Right atrium auricular region (tissue), 2 donors: ENCODE results near the gene ABCA6. TPM values are rescaled to one million over a fixed set of nuclear protein-coding genes. Genes with fewer than 3 reads are reported as not detected.

Source experiments
- DNase-seq: peaks from one replicate; pipeline ENCODE4 v3.0.0-alpha.2; 2019; ENCODE audit warnings: low spot score
- H3K27ac ChIP-seq, 2 donors: fragments of 200-600 bp; sonication (generic); 1 replicate in 1 of 2; 2 replicates in 1 of 2; pipeline ENCODE4 v1.5.1; 2016 to 2019
- H3K27me3 ChIP-seq, 2 donors: fragments of 200-600 bp; sonication (generic); one replicate each; pipeline versions ENCODE4 v1.5.1 to v1.6.0; 2017 to 2019
- H3K36me3 ChIP-seq: fragments of 200-600 bp; sonication (generic); one replicate; pipeline ENCODE4 v1.5.1; 2016
- H3K4me1 ChIP-seq, 2 donors: fragments of 200-600 bp; sonication (generic); one replicate each; pipeline versions ENCODE4 v1.5.1 to v1.6.0; 2017 to 2019
- H3K4me3 ChIP-seq, 2 donors: fragments of 200-600 bp; sonication (generic); 1 replicate in 1 of 2; 2 replicates in 1 of 2; pipeline ENCODE4 v1.5.1; 2017 to 2019; ENCODE audit warnings: mild to moderate bottlenecking in 1 of 2, moderate library complexity in 1 of 2
- H3K9me3 ChIP-seq, 2 donors: fragments of 200-600 bp; sonication (generic); one replicate each; pipeline ENCODE4 v1.5.1; 2019
- CTCF ChIP-seq, 2 donors: fragments of 200-600 bp; sonication (generic); IDR thresholded peaks; one replicate each; pipeline ENCODE4 v1.5.1; 2019; ENCODE audit warnings: antibody characterized with exemption in 2 of 2
- total RNA-seq, 2 donors: library from RNA; depleted of rRNA; stranded (reverse); fragments of >200 nt; gene quantifications; one replicate each; pipeline ENCODE4 v1.1.0, GENCODE V29; 2016

Gene ABCA6
- 10 to 100 TPM; 20.0 to 41.9 TPM for total RNA-seq

- Histone ChIP-seq H3K36me3 (peaks cover 15% of the 10 kb centered on the region), H3K27me3 (no peaks in the 10 kb centered on the region), H3K9me3 (peaks cover 0 to 8% of the 10 kb centered on the region in 2 donors), H3K4me3 (peak within 1 kb of the TSS; percentile 13 to 37), H3K4me1 (no peaks in the 10 kb centered on the region), H3K27ac (peak within 1 kb of the TSS; percentile 46 to 68)
- no peak for DNase-seq
- no peak for TF ChIP-seq CTCF (IDR thresholded peaks at IDR 0.05)
Observed at GRCh38 chr17:69141431-69142174, at the start of gene ABCA6. Gene ABCA6 (minus strand): TSS chr17:69141895. CDS start chr17:69140703, 1,192 bp downstream.

GRCh38 chr17:69188796-69189195, 47.1 kb upstream of the ABCA6 start:
- Histone ChIP-seq H3K27me3 (no peaks in the 10 kb centered on the region), H3K4me3 (no peak overlapping the region), H3K36me3 (peaks cover 4% of the 10 kb centered on the region), H3K27ac (no peak overlapping the region), H3K4me1 (no peaks in the 10 kb centered on the region), H3K9me3 (no peaks in the 10 kb centered on the region)
- no peak for TF ChIP-seq CTCF (IDR thresholded peaks at IDR 0.05)
- DNase-seq, result no peak

GRCh38 chr17:69188064-69188463, 46.4 kb upstream of the ABCA6 start:
- DNase-seq, result no peak
- no peak for TF ChIP-seq CTCF (IDR thresholded peaks at IDR 0.05)
- Histone ChIP-seq H3K4me1 (no peaks in the 10 kb centered on the region), H3K36me3 (peaks cover 4% of the 10 kb centered on the region), H3K27ac (no peak overlapping the region), H3K27me3 (no peaks in the 10 kb centered on the region), H3K9me3 (no peaks in the 10 kb centered on the region), H3K4me3 (no peak overlapping the region)

- Histone ChIP-seq H3K27me3 (no peaks in the 10 kb centered on the region), H3K9me3 (no peaks in the 10 kb centered on the region), H3K4me1 (no peaks in the 10 kb centered on the region), H3K27ac (no peak overlapping the region), H3K4me3 (no peak overlapping the region), H3K36me3 (peaks cover 4% of the 10 kb centered on the region)
- DNase-seq, result no peak
- no peak for TF ChIP-seq CTCF (IDR thresholded peaks at IDR 0.05)
Observed at GRCh38 chr17:69187294-69187693, 45.6 kb upstream of the ABCA6 start.

GRCh38 chr17:69179227-69179952, 37.7 kb upstream of the ABCA6 start:
- Histone ChIP-seq H3K4me3 (no peak overlapping the region), H3K9me3 (no peaks in the 10 kb centered on the region), H3K27me3 (no peaks in the 10 kb centered on the region), H3K36me3 (peaks cover 4% of the 10 kb centered on the region), H3K4me1 (no peaks in the 10 kb centered on the region), H3K27ac (no peak overlapping the region)
- no peak for TF ChIP-seq CTCF (IDR thresholded peaks at IDR 0.05)
- DNase-seq, result no peak
